Stimulated activated CD4-positive, alpha-beta T cell treated with anti-CD3 and anti-CD28 coated beads, Interleukin-12 subunit alpha, Interleukin-12 subunit beta, amount 100 ng/mL, for 48 hours (primary cell): Measurements from ENCODE around the gene KRTAP9-7.

Experiments used
- DNase-seq, 3 donors: peaks; one replicate each; pipeline ENCODE4 v3.0.0-alpha.2; 2020; ENCODE audit warnings: low read depth in 2 of 3, low spot score in 1 of 3

The KRTAP9-7 gene

GRCh38 chr17:41318231-41318630, 42.7 kb downstream of the KRTAP9-7 start:
- DNase-seq: no peak

- DNase-seq: no peak
These were observed 46.8 kb downstream of the KRTAP9-7 start for GRCh38 chr17:41322094-41322902.

- no peak for DNase-seq
These were observed 47.7 kb downstream of the KRTAP9-7 start for GRCh38 chr17:41322903-41323895.

GRCh38 chr17:41324180-41325075, 48.9 kb downstream of the KRTAP9-7 start:
- DNase-seq: no peak

GRCh38 chr17:41325126-41325525, 49.6 kb downstream of the KRTAP9-7 start:
- DNase-seq: no peak

- DNase-seq: no peak
These were observed 50.1 kb downstream of the KRTAP9-7 start for GRCh38 chr17:41325611-41326010.
